SKM-1 (cell line): ENCODE results near the gene TMF1.
A peak's percentile ranks its signal among the peaks of the same experiment; 100 is the strongest.

Experiments
- DNase-seq: peaks from one replicate; lab custom pipeline; 2025; ENCODE audit not compliant: unreplicated experiment; lab: John Stamatoyannopoulos, UW

TMF1 gene

GRCh38 chr3:69081583-69082262 lies 29.6 kb upstream of the TMF1 start:
- DNase-seq, result no peak

DNA sequence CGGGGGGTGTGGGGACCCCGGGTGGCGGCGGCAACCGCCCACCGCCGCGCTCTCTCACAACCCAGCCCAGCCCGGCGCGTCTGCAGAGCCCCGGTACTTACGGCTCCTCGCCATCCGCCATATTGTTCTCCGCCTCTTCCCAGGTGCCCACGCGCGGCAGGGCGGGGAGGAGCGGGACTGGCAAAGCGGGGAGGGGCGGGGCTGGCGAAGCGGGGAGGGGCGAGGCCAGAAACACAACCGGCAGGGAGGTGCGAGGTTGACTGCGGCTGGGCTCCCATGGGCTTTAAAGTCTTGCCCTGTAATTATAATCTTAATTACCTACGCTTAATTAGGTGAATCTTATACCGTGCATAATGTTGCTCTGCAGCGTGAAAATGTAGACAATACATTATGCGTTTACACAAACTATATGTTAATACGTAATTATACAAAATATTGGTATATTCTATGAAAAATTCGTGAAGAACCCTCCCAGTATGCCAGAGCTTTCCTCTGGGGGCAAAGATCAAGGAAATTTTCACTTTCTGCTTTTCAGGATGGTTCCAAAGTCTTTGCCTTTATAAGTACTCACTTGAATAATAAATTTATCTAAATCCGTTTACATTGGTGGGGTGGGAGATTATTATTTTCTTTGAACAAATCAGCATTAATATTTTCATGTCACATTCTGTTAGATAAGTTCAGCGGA lies 28.2 kb upstream of the TMF1 start, which contains the start of gene UBA3:
UBA3 (minus strand) TSS at position 133 of the 688 bp plus-strand sequence; CDS start at position 121, 12 bp downstream.
- peak; percentile 80 for DNase-seq

- no peak for DNase-seq
Observed at GRCh38 chr3:69079269-69080159, 27.4 kb upstream of the TMF1 start.

DNA sequence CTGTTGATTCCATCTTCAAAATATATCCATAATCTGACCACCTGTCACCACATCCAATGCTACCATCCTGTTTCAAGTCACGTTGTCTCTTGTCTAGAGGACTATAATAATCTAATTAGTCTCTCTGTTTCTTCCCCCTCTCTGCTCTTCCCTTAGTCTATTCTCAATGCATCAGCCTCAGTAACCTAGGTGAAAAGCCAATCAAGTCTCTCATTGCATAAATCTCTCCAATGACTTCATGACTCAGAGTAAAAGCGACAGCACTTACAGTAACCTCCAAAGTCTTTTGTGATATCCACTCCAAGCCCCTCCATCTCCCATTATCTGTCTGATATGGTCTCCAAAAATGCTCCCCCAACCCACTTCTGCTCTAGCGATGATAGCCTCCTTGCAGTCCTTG lies 20.8 kb upstream of the TMF1 start:
- DNase-seq, result no peak

DNA sequence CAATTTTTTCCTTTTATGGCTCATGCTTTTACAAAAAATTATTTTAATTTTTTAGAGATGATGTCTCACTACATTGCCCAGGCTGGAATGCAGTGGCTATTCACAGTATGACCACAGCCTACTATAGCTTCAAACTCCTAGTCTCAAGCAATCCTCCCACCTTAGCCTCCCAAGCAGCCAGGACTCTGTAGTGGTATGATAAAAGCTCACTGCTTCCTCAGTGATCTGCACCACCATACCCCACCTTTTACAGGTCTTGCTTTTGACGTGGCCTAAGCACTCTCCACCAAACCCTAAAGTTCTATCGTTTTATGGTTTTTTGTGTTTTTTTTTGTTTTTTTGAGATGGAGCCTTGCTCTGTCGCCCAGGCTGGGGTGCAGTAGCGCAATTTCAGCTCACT lies 14.0 kb upstream of the TMF1 start:
- DNase-seq, result no peak

DNA sequence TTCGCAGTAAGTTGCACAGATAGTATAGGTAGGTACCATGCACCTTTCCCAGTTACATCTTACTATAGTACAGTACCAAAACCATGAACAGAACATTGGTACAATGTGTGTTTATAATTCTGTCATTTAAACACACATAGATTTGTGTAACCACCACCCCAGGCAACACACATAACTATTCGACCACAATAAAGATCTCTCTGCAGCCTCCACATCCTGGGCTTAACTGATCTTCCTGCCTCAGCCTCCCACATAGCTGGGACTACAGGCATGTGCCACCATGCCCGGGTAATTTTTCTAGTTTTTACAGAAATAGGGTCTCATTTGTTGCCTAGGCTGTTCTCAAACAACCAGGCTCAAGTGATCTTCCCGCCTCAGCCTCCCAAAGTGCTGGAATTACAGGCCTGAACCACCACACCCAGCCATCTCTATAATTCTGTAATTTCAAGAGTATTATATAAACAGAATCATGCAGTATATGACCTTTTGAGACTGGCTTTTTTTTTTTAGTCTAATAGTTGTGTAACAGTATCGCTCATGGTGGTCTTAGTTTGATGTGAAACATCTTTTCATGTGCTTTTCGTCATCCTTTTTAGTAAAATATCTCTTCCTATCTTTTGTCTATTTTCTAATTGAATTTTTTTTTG lies 13.3 kb upstream of the TMF1 start:
- DNase-seq, result no peak

- DNase-seq, result no peak
Observed at GRCh38 chr3:69063636-69064035, 11.5 kb upstream of the TMF1 start.

GRCh38 chr3:69059688-69060087 lies 7.6 kb upstream of the TMF1 start:
- DNase-seq, result no peak

DNA sequence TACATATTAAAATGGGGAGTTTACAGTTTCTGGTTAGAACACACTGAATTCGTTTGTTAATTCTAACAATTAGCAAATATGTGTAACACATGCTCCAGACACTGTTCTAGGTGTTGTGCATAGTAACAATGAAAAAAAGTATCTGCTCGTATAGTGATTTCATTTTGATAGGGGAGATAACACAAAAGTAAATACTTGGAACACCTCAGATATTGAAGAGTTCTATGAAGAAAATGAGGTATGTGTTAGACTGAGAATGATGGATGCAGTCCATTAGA lies 6.8 kb upstream of the TMF1 start:
- no peak for DNase-seq

- peak; percentile 82 for DNase-seq
Observed at GRCh38 chr3:69058180-69058946, 6.2 kb upstream of the TMF1 start.

- no peak for DNase-seq
Observed at GRCh38 chr3:69052472-69052898, 352 bp upstream of the TMF1 start.

- no peak for DNase-seq
Observed at GRCh38 chr3:69048990-69049389, 3.1 kb downstream of the TMF1 start.

DNA sequence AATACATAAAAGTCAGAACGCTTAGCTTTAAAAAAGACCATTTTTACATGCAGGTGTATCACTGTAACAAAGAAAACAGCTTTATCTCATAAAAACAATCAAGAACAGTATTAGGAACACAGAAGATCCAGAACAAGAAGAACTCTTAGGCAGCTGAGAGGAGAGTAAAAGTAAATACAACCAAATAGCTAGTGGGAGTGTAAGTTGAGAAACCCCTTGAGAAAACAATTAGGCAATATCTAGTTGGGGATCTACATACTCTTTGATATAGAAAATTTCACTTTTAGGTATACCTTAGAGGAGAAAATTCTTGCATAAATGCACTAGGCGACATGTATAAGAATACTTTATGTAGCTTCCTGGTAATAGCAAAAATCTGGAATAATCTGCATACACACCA lies 7.5 kb downstream of the TMF1 start:
- DNase-seq, result no peak

GRCh38 chr3:69033470-69033869 lies 18.7 kb downstream of the TMF1 start:
- DNase-seq, result no peak

DNA sequence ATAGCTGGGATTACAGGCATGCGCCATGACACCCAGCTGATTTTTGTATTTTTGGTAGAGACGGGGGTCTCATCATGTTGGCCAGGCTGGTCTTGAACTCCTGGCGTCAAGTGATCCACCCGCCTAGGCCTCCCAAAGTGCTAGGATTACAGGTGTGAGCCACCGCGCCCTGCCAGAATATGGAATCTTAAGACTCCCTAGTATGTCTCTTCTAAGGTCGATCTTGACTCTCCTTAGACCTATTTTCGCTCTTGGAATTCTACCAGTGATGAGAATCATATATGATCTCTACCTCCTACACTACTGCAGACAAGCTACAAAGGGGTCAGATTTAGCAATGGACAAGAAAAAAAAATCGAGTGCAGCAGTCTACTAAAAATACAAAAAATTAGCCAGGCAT lies 19.4 kb downstream of the TMF1 start:
- DNase-seq, result no peak

DNA sequence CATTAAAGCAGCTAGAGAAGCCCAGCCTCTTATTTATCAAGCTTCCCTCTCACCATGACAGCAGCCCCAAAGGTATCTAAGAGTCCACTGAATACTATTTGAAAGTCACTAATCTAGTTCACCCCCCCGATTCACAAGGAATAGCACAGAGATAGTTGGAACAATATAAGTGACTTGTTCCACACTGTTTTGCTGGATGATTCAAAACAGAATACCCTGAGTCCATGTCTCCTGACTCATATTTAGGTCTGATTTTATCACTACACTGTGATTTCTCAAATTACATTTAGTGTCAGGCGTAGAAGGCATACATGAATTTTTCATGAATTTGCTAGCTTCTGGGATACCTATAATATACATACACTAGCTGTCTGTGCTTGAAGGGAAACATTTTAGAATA lies 20.0 kb downstream of the TMF1 start:
- no peak for DNase-seq

GRCh38 chr3:69031635-69032034 lies 20.5 kb downstream of the TMF1 start:
- DNase-seq, result no peak

- no peak for DNase-seq
Observed at GRCh38 chr3:69020857-69021256, 31.3 kb downstream of the TMF1 start.

GRCh38 chr3:69020424-69020823 lies 31.7 kb downstream of the TMF1 start:
- no peak for DNase-seq

DNA sequence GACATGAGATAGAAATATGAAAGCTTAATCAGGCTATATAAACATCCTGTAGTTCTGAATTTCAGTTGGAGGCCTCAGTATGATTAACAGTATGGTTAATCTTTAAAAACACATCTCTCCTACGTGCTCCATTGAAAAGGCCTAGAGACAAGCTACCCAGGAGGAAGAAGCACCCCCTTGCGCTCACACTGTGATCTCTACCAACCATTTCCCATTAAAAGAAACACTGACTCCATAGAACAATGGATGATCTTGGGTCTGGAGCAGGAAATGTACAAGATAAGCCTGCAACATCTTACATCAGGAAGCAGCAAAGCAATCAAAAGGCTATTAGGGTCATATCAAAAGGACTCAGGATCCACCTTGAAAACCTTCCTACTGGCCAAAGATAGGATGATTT lies 35.2 kb downstream of the TMF1 start:
- no peak for DNase-seq

DNA sequence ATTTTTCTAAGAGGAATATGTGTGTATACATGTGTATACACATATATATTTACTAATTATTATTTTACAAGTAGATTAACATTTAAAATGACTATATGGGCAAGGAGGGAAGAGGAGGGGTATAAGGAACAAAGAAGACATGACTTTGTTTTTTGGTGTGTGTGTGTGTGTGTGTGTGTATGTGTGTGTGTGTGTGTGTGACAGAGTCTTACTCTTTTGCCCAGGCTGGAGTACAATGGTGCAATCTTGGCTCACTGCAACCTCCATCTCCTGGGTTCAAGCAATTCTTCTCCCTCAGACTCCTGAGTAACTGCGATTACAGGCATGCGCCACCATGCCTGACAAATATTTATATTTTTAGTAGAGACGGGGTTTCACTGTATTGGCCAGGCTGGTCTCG lies 36.0 kb downstream of the TMF1 start:
- DNase-seq, result no peak
